Mesenchymal stem cell (in vitro differentiated cells and primary cell): ENCODE results near the gene LDAH.
"Not testable (repeated sequence)": the region's sequence is repeated elsewhere in the genome, so short reads cannot be mapped to it uniquely, and the experiment has no call there.

Source experiments
- DNase-seq: peaks from one replicate; pipeline ENCODE4 v3.0.0-alpha.2; 2013
- H2AFZ ChIP-seq: one replicate; pipeline ENCODE4 v1.6.1; 2013; ENCODE audit warnings: low read depth, mild to moderate bottlenecking, control low read depth, inconsistent platforms, low read length, moderate library complexity
- H2AK5ac ChIP-seq: 2 replicates; pipeline ENCODE4 v1.6.1; 2013; ENCODE audit warnings: low read length, moderate library complexity, mild to moderate bottlenecking, inconsistent platforms; ENCODE audit not compliant: severe bottlenecking
- H2BK120ac ChIP-seq: one replicate; pipeline ENCODE4 v1.6.1; 2013; ENCODE audit warnings: low read depth, mild to moderate bottlenecking, inconsistent platforms, low read length, moderate library complexity
- H2BK12ac ChIP-seq, 2 experiments: one replicate each; pipeline ENCODE4 v1.6.1; 2013; ENCODE audit warnings: inconsistent platforms in 2 of 2, low read length in 2 of 2, mild to moderate bottlenecking in 2 of 2, moderate library complexity in 2 of 2, control low read depth in 1 of 2
- H2BK15ac ChIP-seq: one replicate; pipeline ENCODE4 v1.6.1; 2013; ENCODE audit warnings: mild to moderate bottlenecking, low read depth, inconsistent platforms; ENCODE audit not compliant: poor library complexity, severe bottlenecking
- H2BK5ac ChIP-seq: 2 replicates; pipeline ENCODE4 v1.6.1; 2013; ENCODE audit warnings: low read depth, mild to moderate bottlenecking, low read length, control low read depth, inconsistent platforms; ENCODE audit not compliant: poor library complexity, severe bottlenecking
- H3K14ac ChIP-seq, 2 experiments: one replicate each; pipeline ENCODE4 v1.6.1; 2013; ENCODE audit warnings: inconsistent platforms in 2 of 2, low read length in 2 of 2, control low read depth in 1 of 2, mild to moderate bottlenecking in 1 of 2, moderate library complexity in 1 of 2
- H3K18ac ChIP-seq, 2 experiments: one replicate each; pipeline ENCODE4 v1.6.1; 2013; ENCODE audit warnings: inconsistent platforms in 2 of 2, low read length in 2 of 2, control low read depth in 1 of 2, low read depth in 1 of 2, mild to moderate bottlenecking in 1 of 2
- H3K23ac ChIP-seq, 2 experiments: one replicate each; pipeline ENCODE4 v1.6.1; 2013; ENCODE audit warnings: inconsistent platforms in 2 of 2, low read length in 2 of 2, mild to moderate bottlenecking in 2 of 2, moderate library complexity in 2 of 2, control low read depth in 1 of 2
- H3K27ac ChIP-seq: 2 replicates; pipeline ENCODE4 v1.5.1; 2013; ENCODE audit warnings: mild to moderate bottlenecking, moderate library complexity, low read length, control low read depth, inconsistent platforms; ENCODE audit not compliant: poor library complexity, severe bottlenecking
- H3K27me3 ChIP-seq, 2 experiments: 2 replicates each; pipeline versions ENCODE4 v1.6.1 to v1.7.0; 2013; ENCODE audit warnings: low read length in 2 of 2, mild to moderate bottlenecking in 2 of 2, moderate library complexity in 2 of 2, control low read depth in 1 of 2, inconsistent platforms in 1 of 2; ENCODE audit not compliant: control insufficient read depth in 1 of 2, insufficient read depth in 1 of 2
- H3K36me3 ChIP-seq, 2 experiments: 2 replicates each; pipeline versions ENCODE4 v1.6.1 to v1.7.0; 2013; ENCODE audit warnings: low read length in 2 of 2, control low read depth in 1 of 2, inconsistent platforms in 1 of 2, low read depth in 1 of 2, mild to moderate bottlenecking in 1 of 2; ENCODE audit not compliant: insufficient read depth in 2 of 2, control insufficient read depth in 1 of 2
- H3K4ac ChIP-seq, 2 experiments: one replicate each; pipeline ENCODE4 v1.6.1; 2013; ENCODE audit warnings: inconsistent platforms in 2 of 2, low read length in 2 of 2, mild to moderate bottlenecking in 2 of 2, moderate library complexity in 2 of 2, control low read depth in 1 of 2, low read depth in 1 of 2
- H3K4me1 ChIP-seq: 2 replicates; pipeline ENCODE4 v1.6.1; 2013; ENCODE audit warnings: low read depth, low read length, control low read depth; ENCODE audit not compliant: control insufficient read depth, insufficient read depth
- H3K4me2 ChIP-seq: 2 replicates; pipeline ENCODE4 v1.6.1; 2013; ENCODE audit warnings: low read length, mild to moderate bottlenecking, inconsistent platforms; ENCODE audit not compliant: poor library complexity, severe bottlenecking
- H3K4me3 ChIP-seq, 2 experiments: 2 replicates each; pipeline versions ENCODE4 v1.5.1 to v1.7.0; 2013; ENCODE audit warnings: low read length in 2 of 2, mild to moderate bottlenecking in 2 of 2, control low read depth in 1 of 2, low read depth in 1 of 2; ENCODE audit not compliant: insufficient read depth in 1 of 2
- H3K79me1 ChIP-seq: replicated peaks from 2 replicates; pipeline ENCODE4 v1.6.1; 2013; ENCODE audit warnings: mild to moderate bottlenecking, control low read depth, low read length, inconsistent platforms; ENCODE audit not compliant: poor library complexity, severe bottlenecking
- H3K9ac ChIP-seq: 2 replicates; pipeline ENCODE4 v1.7.0; 2013; ENCODE audit warnings: mild to moderate bottlenecking, low read length, moderate library complexity
- H3K9me3 ChIP-seq: 2 replicates; pipeline ENCODE4 v1.7.0; 2013; ENCODE audit warnings: mild to moderate bottlenecking, low read length; ENCODE audit not compliant: control insufficient read depth
- H4K8ac ChIP-seq: one replicate; pipeline ENCODE4 v1.6.1; 2013; ENCODE audit warnings: inconsistent platforms, mild to moderate bottlenecking, low read length, moderate library complexity
- H4K91ac ChIP-seq: one replicate; pipeline ENCODE4 v1.6.1; 2013; ENCODE audit warnings: mild to moderate bottlenecking, low read length, inconsistent platforms
- WGBS: methylation state at CpG from one replicate; pipeline ENCODE4 v1.1.7; 2013; ENCODE audit warnings: mixed read lengths; 5-methylcytosine and 5-hydroxymethylcytosine counted together

Gene LDAH

DNA sequence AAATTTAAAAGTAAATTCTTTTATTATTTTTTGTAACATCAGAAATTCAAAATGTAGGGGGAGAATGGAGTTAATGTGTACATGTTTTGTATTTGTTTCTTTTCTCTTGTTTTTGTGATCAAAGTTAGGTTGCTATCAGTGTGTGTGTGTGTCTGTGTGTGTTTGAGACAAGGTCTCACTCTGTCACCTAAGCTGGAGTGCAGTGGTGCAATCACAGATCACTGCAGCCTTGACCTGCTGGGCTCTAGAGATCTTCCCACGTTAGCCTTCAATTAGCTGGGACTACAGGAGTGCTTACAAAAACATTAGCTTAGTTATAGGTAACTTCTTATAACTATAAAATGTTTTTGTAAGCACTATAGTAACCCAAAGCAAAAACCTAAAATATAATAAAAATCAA is 105.3 kb downstream of the LDAH start:
- Histone ChIP-seq H3K23ac (no peak overlapping the region), H3K14ac (no peak overlapping the region), H2BK120ac (no peak overlapping the region), H3K9me3 (peaks cover 20% of the 10 kb centered on the region), H3K18ac (no peak overlapping the region), H3K4ac (no peak overlapping the region), H3K4me3 (no peak overlapping the region), H3K36me3 (peaks cover 0 to 2% of the 10 kb centered on the region in 2 experiments), H3K27ac (no peak overlapping the region), H3K4me2 (no peak overlapping the region), H3K79me1 (peaks cover 3% of the 10 kb centered on the region), H3K9ac (no peak overlapping the region), H4K8ac (no peak overlapping the region), H2AK5ac (no peak overlapping the region), H2BK5ac (no peak overlapping the region), H2BK15ac (no peak overlapping the region), H2BK12ac (no peak overlapping the region), H2AFZ (no peak overlapping the region), H3K27me3 (no peaks in the 10 kb centered on the region), H4K91ac (no peak overlapping the region), H3K4me1 (no peaks in the 10 kb centered on the region)
- DNase-seq: no peak
- no CpG with 5 or more reads among the region's 1 CpG for WGBS

DNA sequence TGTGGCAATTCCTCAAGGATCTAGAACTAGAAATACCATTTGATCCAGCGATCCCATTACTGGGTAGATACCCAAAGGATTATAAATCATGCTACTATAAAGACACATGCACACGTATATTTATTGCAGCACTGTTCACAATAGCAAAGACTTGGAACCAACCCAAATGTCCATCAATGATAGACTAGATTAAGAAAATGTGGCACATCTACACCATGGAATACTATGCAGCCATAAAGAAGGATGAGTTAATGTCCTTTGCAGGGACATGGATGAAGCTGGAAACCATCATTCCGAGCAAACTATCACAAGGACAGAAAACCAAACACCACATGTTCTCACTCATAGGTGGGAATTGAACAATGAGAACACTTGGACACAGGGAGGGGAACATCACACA is 106.7 kb downstream of the LDAH start:
- H3K14ac ChIP-seq, H2BK15ac ChIP-seq, H3K4ac ChIP-seq, H3K4me1 ChIP-seq, H3K27me3 ChIP-seq, H4K8ac ChIP-seq, H2BK12ac ChIP-seq, H3K18ac ChIP-seq, H3K36me3 ChIP-seq, H2BK120ac ChIP-seq, H3K27ac ChIP-seq, H2AFZ ChIP-seq, H3K4me3 ChIP-seq, H3K79me1 ChIP-seq, H2BK5ac ChIP-seq, DNase-seq, H3K9ac ChIP-seq, H3K23ac ChIP-seq, H3K4me2 ChIP-seq, H2AK5ac ChIP-seq, H4K91ac ChIP-seq: not testable (repeated sequence)
- WGBS: 100% methylated on average over 1 of the region's 3 CpGs
- H3K9me3 ChIP-seq: peaks cover 20% of the 10 kb centered on the region

DNA sequence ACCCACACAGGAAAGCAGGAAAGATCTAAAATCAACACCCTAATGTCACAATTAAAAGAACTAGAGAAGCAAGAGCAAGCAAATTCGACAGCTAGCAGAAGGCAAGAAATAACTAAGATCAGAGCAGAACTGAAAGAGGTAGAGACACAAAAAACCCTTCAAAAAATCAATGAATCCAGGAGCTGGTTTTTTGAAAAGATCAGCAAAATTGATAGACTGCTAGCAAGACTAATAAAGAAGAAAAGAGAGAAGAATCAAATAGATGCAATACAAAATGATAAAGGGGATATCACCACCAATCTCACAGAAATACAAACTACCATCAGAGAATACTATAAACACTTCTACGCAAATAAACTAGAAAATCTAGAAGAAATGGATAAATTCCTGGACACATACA is 108.5 kb downstream of the LDAH start:
- H3K4me3 ChIP-seq, H2AFZ ChIP-seq, H3K4me2 ChIP-seq, H3K4me1 ChIP-seq, H2BK12ac ChIP-seq, H3K36me3 ChIP-seq, H4K8ac ChIP-seq, H3K27me3 ChIP-seq, H3K14ac ChIP-seq, DNase-seq, H2AK5ac ChIP-seq, H3K23ac ChIP-seq, H4K91ac ChIP-seq, H3K27ac ChIP-seq, H3K9ac ChIP-seq, H3K18ac ChIP-seq, H2BK15ac ChIP-seq, H2BK120ac ChIP-seq, H3K4ac ChIP-seq, H2BK5ac ChIP-seq: not testable (repeated sequence)
- Histone ChIP-seq H3K79me1 (peaks cover 11% of the 10 kb centered on the region), H3K9me3 (peaks cover 18% of the 10 kb centered on the region)
- no CpG with 5 or more reads among the region's 2 CpGs for WGBS

DNA sequence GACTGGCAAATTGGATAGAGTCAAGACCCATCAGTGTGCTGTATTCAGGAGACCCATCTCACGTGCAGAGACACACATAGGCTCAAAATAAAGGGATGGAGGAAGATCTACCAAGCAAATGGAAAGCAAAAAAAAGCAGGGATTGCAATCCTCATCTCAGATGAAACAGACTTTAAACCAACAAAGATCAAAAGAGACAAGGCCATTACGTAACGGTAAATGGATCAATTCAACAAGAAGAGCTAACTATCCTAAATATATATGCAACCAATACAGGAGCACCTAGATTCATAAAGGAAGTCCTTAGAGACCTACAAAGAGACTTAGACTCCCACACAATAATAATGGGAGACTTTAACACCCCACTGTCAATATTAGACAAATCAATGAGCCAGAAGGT is 109.3 kb downstream of the LDAH start:
- not testable (repeated sequence) for H3K27ac ChIP-seq, H2AK5ac ChIP-seq, H2BK5ac ChIP-seq, H4K91ac ChIP-seq, H3K14ac ChIP-seq, H3K27me3 ChIP-seq, H2BK15ac ChIP-seq, H2BK120ac ChIP-seq, H3K9ac ChIP-seq, H4K8ac ChIP-seq, H3K23ac ChIP-seq, H3K36me3 ChIP-seq, H3K4me3 ChIP-seq, H3K4ac ChIP-seq, H2BK12ac ChIP-seq, H2AFZ ChIP-seq, H3K18ac ChIP-seq, DNase-seq, H3K4me2 ChIP-seq, H3K4me1 ChIP-seq
- peaks cover 11% of the 10 kb centered on the region for H3K9me3 ChIP-seq
- H3K79me1 ChIP-seq: peaks cover 11% of the 10 kb centered on the region
- 98% methylated on average over 2 of the region's 3 CpGs for WGBS
